Nucleus accumbens (tissue), 56 donors: Measurements from ENCODE around the gene KRT15.
A peak's percentile ranks its signal among the peaks of the same experiment; 100 is the strongest.

Source experiments
- DNase-seq, 56 donors: peaks; one replicate each; lab custom pipeline; 2025; lab: John Stamatoyannopoulos, UW

Gene KRT15

GRCh38 chr17:41507315-41507880 lies 11.3 kb downstream of the KRT15 start:
- no peak for DNase-seq

GRCh38 chr17:41505809-41506767 lies 12.6 kb downstream of the KRT15 start:
- DNase-seq = no peak

- no peak for DNase-seq
These were observed 13.5 kb downstream of the KRT15 start, which contains the start of gene KRT13 for GRCh38 chr17:41505007-41505808. TSS of gene KRT13 (minus strand) at chr17:41505612. CDS start at chr17:41505550, 62 bp downstream.

- no peak for DNase-seq
These were observed 14.3 kb downstream of the KRT15 start for GRCh38 chr17:41504246-41504977.

GRCh38 chr17:41503202-41503601 lies 15.5 kb downstream of the KRT15 start:
- no peak for DNase-seq

GRCh38 chr17:41500131-41500911 lies 18.4 kb downstream of the KRT15 start:
- DNase-seq = no peak

GRCh38 chr17:41499714-41500113 lies 19.0 kb downstream of the KRT15 start:
- no peak for DNase-seq

GRCh38 chr17:41498276-41498675 lies 20.4 kb downstream of the KRT15 start:
- no peak for DNase-seq

GRCh38 chr17:41496803-41497484 lies 21.7 kb downstream of the KRT15 start:
- peak in 8 of 56 donors; percentile 2 to 14 (median 10) for DNase-seq

GRCh38 chr17:41494524-41494923 lies 24.2 kb downstream of the KRT15 start:
- no peak for DNase-seq

- DNase-seq = peak in 1 of 56 donors; percentile 7
These were observed 25.9 kb downstream of the KRT15 start for GRCh38 chr17:41492771-41493170.

GRCh38 chr17:41492351-41492750 lies 26.3 kb downstream of the KRT15 start:
- DNase-seq = no peak

GRCh38 chr17:41491476-41491875 lies 27.2 kb downstream of the KRT15 start:
- no peak for DNase-seq

GRCh38 chr17:41490000-41490990 lies 28.4 kb downstream of the KRT15 start:
- DNase-seq = no peak

- no peak for DNase-seq
These were observed 29.2 kb downstream of the KRT15 start, which contains the start of gene KRT36 for GRCh38 chr17:41489531-41489930. TSS of gene KRT36 (minus strand) at chr17:41489910. CDS start at chr17:41489864, 46 bp downstream.

GRCh38 chr17:41486809-41487530 lies 31.7 kb downstream of the KRT15 start:
- DNase-seq = no peak

GRCh38 chr17:41486316-41486715 lies 32.4 kb downstream of the KRT15 start:
- no peak for DNase-seq
